HepG2 (cell line): ENCODE results near the gene BCAM. TPM values are rescaled to one million over a fixed set of nuclear protein-coding genes. Genes with fewer than 3 reads are reported as not detected.
A peak's percentile ranks its signal among the peaks of the same experiment; 100 is the strongest.

Source experiments
- ATRX ChIP-seq: sonication (generic); formaldehyde crosslinking; IDR thresholded peaks from 2 replicates; pipeline ENCODE4 v1.4.0; 2020; ENCODE audit warnings: missing genetic modification reagents, borderline replicate concordance
- BCL6 ChIP-seq: IDR thresholded peaks from 2 replicates; pipeline ENCODE4 v1.6.1; 2016; ENCODE audit warnings: missing genetic modification reagents, missing compliant biosample characterization
- CREB1 ChIP-seq, 2 experiments: fragments of 450-650 bp in 1 of 2; IDR thresholded peaks; 2 replicates each; pipeline ENCODE4 v1.6.1; 2016 to 2017; ENCODE audit warnings: control low read depth in 1 of 2, mild to moderate bottlenecking in 1 of 2, missing compliant biosample characterization in 1 of 2, missing genetic modification characterization in 1 of 2
- EED ChIP-seq: sonication (generic); formaldehyde crosslinking; IDR thresholded peaks from 2 replicates; pipeline ENCODE4 v1.5.0; 2020; ENCODE audit warnings: mild to moderate bottlenecking, missing genetic modification reagents
- ESRRA ChIP-seq: sonication (generic); formaldehyde crosslinking; IDR thresholded peaks from 2 replicates; pipeline ENCODE4 v1.5.1; 2020; ENCODE audit warnings: mild to moderate bottlenecking, low read depth, missing genetic modification reagents
- FOXP1 ChIP-seq, 2 experiments: fragments of 450-650 bp in 1 of 2; IDR thresholded peaks; 2 replicates each; pipeline ENCODE4 v1.6.1; 2017 to 2018; ENCODE audit warnings: antibody characterized with exemption in 1 of 2
- HMG20A ChIP-seq: IDR thresholded peaks from 2 replicates; pipeline ENCODE4 v1.6.1; 2016; ENCODE audit warnings: borderline replicate concordance
- HNF4A ChIP-seq: sonication (generic); formaldehyde crosslinking; IDR thresholded peaks from 2 replicates; pipeline ENCODE4 v1.4.0; 2020; ENCODE audit warnings: missing genetic modification reagents
- KDM5A ChIP-seq: fragments of 200-600 bp; sonication (generic); IDR thresholded peaks from 2 replicates; pipeline ENCODE4 v1.7.0; 2018; ENCODE audit warnings: antibody characterized with exemption, mild to moderate bottlenecking, low read length, borderline replicate concordance
- KDM6A ChIP-seq: IDR thresholded peaks from 2 replicates; pipeline ENCODE4 v1.6.1; 2016; ENCODE audit warnings: low read depth
- MEF2D ChIP-seq: sonication (generic); formaldehyde crosslinking; IDR thresholded peaks from 2 replicates; pipeline ENCODE4 v1.5.1; 2020; ENCODE audit warnings: mild to moderate bottlenecking, missing genetic modification reagents
- MIXL1 ChIP-seq: IDR thresholded peaks from 2 replicates; pipeline ENCODE4 v1.6.1; 2016
- MTA1 ChIP-seq: sonication (generic); formaldehyde crosslinking; IDR thresholded peaks from 2 replicates; pipeline ENCODE4 v1.4.0; 2020; ENCODE audit warnings: missing genetic modification reagents, mild to moderate bottlenecking, borderline replicate concordance
- MZF1 ChIP-seq: sonication (generic); formaldehyde crosslinking; IDR thresholded peaks from 2 replicates; pipeline ENCODE4 v1.8.1; 2023; ENCODE audit warnings: mild to moderate bottlenecking, missing genetic modification reagents, borderline replicate concordance
- PHF21A ChIP-seq: sonication (generic); formaldehyde crosslinking; IDR thresholded peaks from 2 replicates; pipeline ENCODE4 v1.5.0; 2020; ENCODE audit warnings: mild to moderate bottlenecking, missing genetic modification reagents
- REPIN1 ChIP-seq: sonication (generic); formaldehyde crosslinking; IDR thresholded peaks from 2 replicates; pipeline ENCODE4 v1.8.0; 2022; ENCODE audit warnings: missing genetic modification reagents, low read depth, mild to moderate bottlenecking, borderline replicate concordance
- RXRB ChIP-seq: IDR thresholded peaks from 2 replicates; pipeline ENCODE4 v1.6.1; 2016; ENCODE audit warnings: borderline replicate concordance, missing genetic modification reagents, missing compliant biosample characterization
- SAP130 ChIP-seq: IDR thresholded peaks from 2 replicates; pipeline ENCODE4 v1.6.1; 2016; ENCODE audit warnings: low read depth
- ZNF605 ChIP-seq: sonication (generic); formaldehyde crosslinking; IDR thresholded peaks from 2 replicates; pipeline ENCODE4 v1.8.0; 2022; ENCODE audit warnings: mild to moderate bottlenecking, missing genetic modification reagents
- polyA plus RNA-seq, 8 experiments: library from polyadenylated mRNA; depleted of rRNA in 3 of 8; stranded (reverse) in 7 of 8; unstranded in 1 of 8; fragments of >200 nt; fragmentation: Illumina TruSeq in 4 of 8; extraction: Trizol in 4 of 8; gene quantifications; 2 replicates each; pipeline versions ENCODE4 v1.2.1 to v1.2.3, GENCODE V29; 2011 to 2016; ENCODE audit warnings: low read depth in 4 of 8, missing spikeins in 1 of 8, mixed read lengths in 1 of 8; ENCODE audit not compliant: insufficient read depth in 1 of 8
- total RNA-seq, 5 experiments: library from RNA; depleted of rRNA; stranded (reverse); fragments of >200 nt; fragmentation: Illumina TruSeq; extraction: Trizol; gene quantifications; 2 replicates each; pipeline ENCODE4 v1.2.3, GENCODE V29; 2016; ENCODE audit warnings: low read depth in 1 of 5
- TF ChIP-seq, protein P1 (sequence below): IDR thresholded peaks from 2 replicates; pipeline ENCODE4 v1.6.1; 2016; ENCODE audit warnings: missing compliant biosample characterization, missing genetic modification reagents, borderline replicate concordance
- TF ChIP-seq, protein P2 (sequence below): sonication (generic); formaldehyde crosslinking; IDR thresholded peaks from 2 replicates; pipeline ENCODE4 v1.4.0; 2020; ENCODE audit warnings: missing genetic modification reagents, borderline replicate concordance
- TF ChIP-seq, protein P3 (sequence below): sonication (generic); IDR thresholded peaks from 2 replicates; pipeline ENCODE4 v1.6.1; 2016; ENCODE audit warnings: low read depth, borderline replicate concordance
- TF ChIP-seq, protein P4 (sequence below): sonication (generic); formaldehyde crosslinking; IDR thresholded peaks from 2 replicates; pipeline ENCODE4 v1.4.0; 2020; ENCODE audit warnings: missing genetic modification reagents

The BCAM gene
- total and polyA plus RNA-seq, 2 of the 13 experiments (the other 11 are each of a cell fraction or from before 2014, with no cell fraction given) = 51.2 to 62.7 TPM

DNA sequence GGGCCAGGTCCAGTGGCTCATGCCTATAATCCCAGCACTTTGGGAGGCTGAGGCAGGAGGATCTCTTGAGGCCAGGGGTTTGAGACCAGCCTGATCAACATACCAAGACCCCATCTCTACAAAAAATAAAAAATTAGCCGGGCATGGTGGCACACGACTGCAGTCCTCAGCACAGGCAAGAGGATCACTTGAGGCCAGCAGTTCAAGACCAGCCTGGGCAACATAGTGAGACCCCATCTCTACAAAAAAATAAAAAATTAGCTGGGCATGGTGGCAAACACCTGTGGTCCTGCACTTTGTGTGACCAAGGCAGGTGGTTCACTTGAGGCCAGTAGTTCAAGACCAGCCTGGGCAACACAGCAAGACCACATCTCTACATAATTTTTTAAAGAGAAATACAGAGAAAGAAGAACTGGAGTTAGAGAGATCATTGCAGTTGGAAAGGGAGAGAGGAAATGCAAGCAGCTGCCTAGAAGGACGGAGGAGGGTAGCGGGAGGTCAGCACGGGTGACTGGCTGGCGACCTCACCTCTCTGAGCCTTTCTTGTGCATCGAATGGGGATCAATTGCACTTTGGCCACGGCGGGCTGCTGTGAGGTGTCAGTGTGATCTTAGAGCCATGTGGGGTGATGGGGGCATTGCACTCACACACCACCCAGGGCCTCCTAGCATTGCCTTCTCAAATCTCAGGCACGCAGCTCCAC, 13.9 kb downstream of the BCAM start (continued):
- TF ChIP-seq, protein P1, sequence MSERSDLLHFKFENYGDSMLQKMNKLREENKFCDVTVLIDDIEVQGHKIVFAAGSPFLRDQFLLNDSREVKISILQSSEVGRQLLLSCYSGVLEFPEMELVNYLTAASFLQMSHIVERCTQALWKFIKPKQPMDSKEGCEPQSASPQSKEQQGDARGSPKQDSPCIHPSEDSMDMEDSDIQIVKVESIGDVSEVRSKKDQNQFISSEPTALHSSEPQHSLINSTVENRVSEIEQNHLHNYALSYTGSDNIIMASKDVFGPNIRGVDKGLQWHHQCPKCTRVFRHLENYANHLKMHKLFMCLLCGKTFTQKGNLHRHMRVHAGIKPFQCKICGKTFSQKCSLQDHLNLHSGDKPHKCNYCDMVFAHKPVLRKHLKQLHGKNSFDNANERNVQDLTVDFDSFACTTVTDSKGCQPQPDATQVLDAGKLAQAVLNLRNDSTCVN (CRISPR knock-in tag) = no peak
- TF ChIP-seq MEF2D = no peak
- no peak for TF ChIP-seq ZNF605 (CRISPR knock-in tag)
- peak; percentile 53; the same call in 1 of the 2 replicates for TF ChIP-seq BCL6 (CRISPR knock-in tag)
- TF ChIP-seq, protein P2, sequence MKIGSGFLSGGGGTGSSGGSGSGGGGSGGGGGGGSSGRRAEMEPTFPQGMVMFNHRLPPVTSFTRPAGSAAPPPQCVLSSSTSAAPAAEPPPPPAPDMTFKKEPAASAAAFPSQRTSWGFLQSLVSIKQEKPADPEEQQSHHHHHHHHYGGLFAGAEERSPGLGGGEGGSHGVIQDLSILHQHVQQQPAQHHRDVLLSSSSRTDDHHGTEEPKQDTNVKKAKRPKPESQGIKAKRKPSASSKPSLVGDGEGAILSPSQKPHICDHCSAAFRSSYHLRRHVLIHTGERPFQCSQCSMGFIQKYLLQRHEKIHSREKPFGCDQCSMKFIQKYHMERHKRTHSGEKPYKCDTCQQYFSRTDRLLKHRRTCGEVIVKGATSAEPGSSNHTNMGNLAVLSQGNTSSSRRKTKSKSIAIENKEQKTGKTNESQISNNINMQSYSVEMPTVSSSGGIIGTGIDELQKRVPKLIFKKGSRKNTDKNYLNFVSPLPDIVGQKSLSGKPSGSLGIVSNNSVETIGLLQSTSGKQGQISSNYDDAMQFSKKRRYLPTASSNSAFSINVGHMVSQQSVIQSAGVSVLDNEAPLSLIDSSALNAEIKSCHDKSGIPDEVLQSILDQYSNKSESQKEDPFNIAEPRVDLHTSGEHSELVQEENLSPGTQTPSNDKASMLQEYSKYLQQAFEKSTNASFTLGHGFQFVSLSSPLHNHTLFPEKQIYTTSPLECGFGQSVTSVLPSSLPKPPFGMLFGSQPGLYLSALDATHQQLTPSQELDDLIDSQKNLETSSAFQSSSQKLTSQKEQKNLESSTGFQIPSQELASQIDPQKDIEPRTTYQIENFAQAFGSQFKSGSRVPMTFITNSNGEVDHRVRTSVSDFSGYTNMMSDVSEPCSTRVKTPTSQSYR (CRISPR knock-in tag) = peak; percentile 31; the same call in 1 of the 2 replicates
- 0 out of 2 replicates have a peak, but pooled peaks have one; percentile 24 for TF ChIP-seq REPIN1 (CRISPR knock-in tag)
- peak; percentile 73 for TF ChIP-seq HNF4A
- no peak for TF ChIP-seq MZF1 (CRISPR knock-in tag)
- no peak for TF ChIP-seq ATRX (CRISPR knock-in tag)
- no peak for TF ChIP-seq KDM5A
- TF ChIP-seq ESRRA (CRISPR knock-in tag) = peak; percentile 36; the same call in 1 of the 2 replicates
- peak; percentile 34 for TF ChIP-seq RXRB (CRISPR knock-in tag)
- TF ChIP-seq MTA1 (CRISPR knock-in tag) = peak; percentile 62; the same call in 1 of the 2 replicates
- TF ChIP-seq HMG20A (CRISPR knock-in tag) = 0 out of 2 replicates have a peak, but pooled peaks have one; percentile 34
- peak; percentile 31; the same call in 1 of the 2 replicates for TF ChIP-seq KDM6A (CRISPR knock-in tag)
- TF ChIP-seq PHF21A (CRISPR knock-in tag) = no peak
- TF ChIP-seq EED (CRISPR knock-in tag) = no peak
- TF ChIP-seq SAP130 (CRISPR knock-in tag) = peak; percentile 21; the same call in 1 of the 2 replicates
- no peak for TF ChIP-seq FOXP1 (IDR thresholded peaks at IDR 0.05)
- TF ChIP-seq FOXP1 (CRISPR knock-in tag; IDR thresholded peaks at IDR 0.05) = 0 out of 2 replicates have a peak, but pooled peaks have one; percentile 29
- TF ChIP-seq MIXL1 (CRISPR knock-in tag) = 0 out of 2 replicates have a peak, but pooled peaks have one; percentile 9
- no peak for TF ChIP-seq CREB1 (IDR thresholded peaks at IDR 0.05)
- 0 out of 2 replicates have a peak, but pooled peaks have one; percentile 30 for TF ChIP-seq CREB1 (CRISPR knock-in tag; IDR thresholded peaks at IDR 0.05)
- TF ChIP-seq, protein P3, sequence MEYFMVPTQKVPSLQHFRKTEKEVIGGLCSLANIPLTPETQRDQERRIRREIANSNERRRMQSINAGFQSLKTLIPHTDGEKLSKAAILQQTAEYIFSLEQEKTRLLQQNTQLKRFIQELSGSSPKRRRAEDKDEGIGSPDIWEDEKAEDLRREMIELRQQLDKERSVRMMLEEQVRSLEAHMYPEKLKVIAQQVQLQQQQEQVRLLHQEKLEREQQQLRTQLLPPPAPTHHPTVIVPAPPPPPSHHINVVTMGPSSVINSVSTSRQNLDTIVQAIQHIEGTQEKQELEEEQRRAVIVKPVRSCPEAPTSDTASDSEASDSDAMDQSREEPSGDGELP = no peak
- TF ChIP-seq, protein P4, sequence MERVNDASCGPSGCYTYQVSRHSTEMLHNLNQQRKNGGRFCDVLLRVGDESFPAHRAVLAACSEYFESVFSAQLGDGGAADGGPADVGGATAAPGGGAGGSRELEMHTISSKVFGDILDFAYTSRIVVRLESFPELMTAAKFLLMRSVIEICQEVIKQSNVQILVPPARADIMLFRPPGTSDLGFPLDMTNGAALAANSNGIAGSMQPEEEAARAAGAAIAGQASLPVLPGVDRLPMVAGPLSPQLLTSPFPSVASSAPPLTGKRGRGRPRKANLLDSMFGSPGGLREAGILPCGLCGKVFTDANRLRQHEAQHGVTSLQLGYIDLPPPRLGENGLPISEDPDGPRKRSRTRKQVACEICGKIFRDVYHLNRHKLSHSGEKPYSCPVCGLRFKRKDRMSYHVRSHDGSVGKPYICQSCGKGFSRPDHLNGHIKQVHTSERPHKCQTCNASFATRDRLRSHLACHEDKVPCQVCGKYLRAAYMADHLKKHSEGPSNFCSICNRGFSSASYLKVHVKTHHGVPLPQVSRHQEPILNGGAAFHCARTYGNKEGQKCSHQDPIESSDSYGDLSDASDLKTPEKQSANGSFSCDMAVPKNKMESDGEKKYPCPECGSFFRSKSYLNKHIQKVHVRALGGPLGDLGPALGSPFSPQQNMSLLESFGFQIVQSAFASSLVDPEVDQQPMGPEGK = peak; percentile 54; the same call in 1 of the 2 replicates
- TF ChIP-seq, all 625 proteins: peak for 42
